Measurements from ENCODE around the gene CRTC2.
"Not testable (repeated sequence)": the region's sequence is repeated elsewhere in the genome, so short reads cannot be mapped to it uniquely, and the experiment has no call there.

The CRTC2 gene

GRCh38 chr1:153916297-153916696, 42.1 kb downstream of the CRTC2 start:
- TF ChIP-seq ZFP3 (CRISPR knock-in tag; IDR thresholded peaks at IDR 0.05) (no peak), SNAI2 (CRISPR knock-in tag; IDR thresholded peaks at IDR 0.05) (no peak), CREB5 (CRISPR knock-in tag; IDR thresholded peaks at IDR 0.05; ENCODE audit: low read depth) (no peak), CSRNP3 (CRISPR knock-in tag; IDR thresholded peaks at IDR 0.05) (no peak), PATZ1 (CRISPR knock-in tag; IDR thresholded peaks at IDR 0.05; ENCODE audit: borderline replicate concordance) (no peak), ESRRG (CRISPR knock-in tag; IDR thresholded peaks at IDR 0.05) (no peak), RARB (CRISPR knock-in tag; IDR thresholded peaks at IDR 0.05) (no peak), TOX (CRISPR knock-in tag; IDR thresholded peaks at IDR 0.05; ENCODE audit: borderline replicate concordance) (no peak), BACH2 (CRISPR knock-in tag; IDR thresholded peaks at IDR 0.05; ENCODE audit: borderline replicate concordance) (no peak), GLIS3 (CRISPR knock-in tag; IDR thresholded peaks at IDR 0.05) (no peak), ZNF8 (CRISPR knock-in tag; IDR thresholded peaks at IDR 0.05) (no peak), CSDC2 (CRISPR knock-in tag; IDR thresholded peaks at IDR 0.05) (no peak), ISL1 (CRISPR knock-in tag; IDR thresholded peaks at IDR 0.05) (no peak), PPARA (CRISPR knock-in tag; IDR thresholded peaks at IDR 0.05; ENCODE audit: borderline replicate concordance) (no peak), ZNF565 (CRISPR knock-in tag; conservative IDR thresholded peaks at IDR 0.05; ENCODE audit: low read depth) (no peak), TCF4 (CRISPR knock-in tag; IDR thresholded peaks at IDR 0.05; ENCODE audit: borderline replicate concordance) (no peak), ARNTL (CRISPR knock-in tag; IDR thresholded peaks at IDR 0.05; ENCODE audit: borderline replicate concordance, low read depth) (no peak), OSR1 (CRISPR knock-in tag; IDR thresholded peaks at IDR 0.05) (no peak), ZNF70 (CRISPR knock-in tag; IDR thresholded peaks at IDR 0.05) (no peak)
- no peak for ATAC-seq

- no peak for ATAC-seq
- no peak for TF ChIP-seq ZC3H10 (CRISPR knock-in tag; IDR thresholded peaks at IDR 0.05)
- no peak for TF ChIP-seq TSHZ2 (CRISPR knock-in tag; IDR thresholded peaks at IDR 0.05)
- TF ChIP-seq RARB (CRISPR knock-in tag; IDR thresholded peaks at IDR 0.05), result no peak
- no peak for TF ChIP-seq TOX (CRISPR knock-in tag; IDR thresholded peaks at IDR 0.05; ENCODE audit: borderline replicate concordance)
- no peak for TF ChIP-seq TCF4 (CRISPR knock-in tag; IDR thresholded peaks at IDR 0.05; ENCODE audit: borderline replicate concordance)
- no peak for TF ChIP-seq ARNTL (CRISPR knock-in tag; IDR thresholded peaks at IDR 0.05; ENCODE audit: borderline replicate concordance, low read depth)
- no peak for TF ChIP-seq ZFP3 (CRISPR knock-in tag; IDR thresholded peaks at IDR 0.05)
- TF ChIP-seq OSR1 (CRISPR knock-in tag; IDR thresholded peaks at IDR 0.05), result no peak
- TF ChIP-seq CREB5 (CRISPR knock-in tag; IDR thresholded peaks at IDR 0.05; ENCODE audit: low read depth), result no peak
- no peak for TF ChIP-seq ZNF70 (CRISPR knock-in tag; IDR thresholded peaks at IDR 0.05)
- no peak for TF ChIP-seq ESRRG (CRISPR knock-in tag; IDR thresholded peaks at IDR 0.05)
- TF ChIP-seq CSDC2 (CRISPR knock-in tag; IDR thresholded peaks at IDR 0.05), result no peak
These were observed 46.1 kb downstream of the CRTC2 start for GRCh38 chr1:153912349-153912748.

- ATAC-seq, result not testable (repeated sequence)
These were observed 47.9 kb downstream of the CRTC2 start for GRCh38 chr1:153910560-153910959.
